ENCODE data around the gene BUB1B.

BUB1B gene

DNA sequence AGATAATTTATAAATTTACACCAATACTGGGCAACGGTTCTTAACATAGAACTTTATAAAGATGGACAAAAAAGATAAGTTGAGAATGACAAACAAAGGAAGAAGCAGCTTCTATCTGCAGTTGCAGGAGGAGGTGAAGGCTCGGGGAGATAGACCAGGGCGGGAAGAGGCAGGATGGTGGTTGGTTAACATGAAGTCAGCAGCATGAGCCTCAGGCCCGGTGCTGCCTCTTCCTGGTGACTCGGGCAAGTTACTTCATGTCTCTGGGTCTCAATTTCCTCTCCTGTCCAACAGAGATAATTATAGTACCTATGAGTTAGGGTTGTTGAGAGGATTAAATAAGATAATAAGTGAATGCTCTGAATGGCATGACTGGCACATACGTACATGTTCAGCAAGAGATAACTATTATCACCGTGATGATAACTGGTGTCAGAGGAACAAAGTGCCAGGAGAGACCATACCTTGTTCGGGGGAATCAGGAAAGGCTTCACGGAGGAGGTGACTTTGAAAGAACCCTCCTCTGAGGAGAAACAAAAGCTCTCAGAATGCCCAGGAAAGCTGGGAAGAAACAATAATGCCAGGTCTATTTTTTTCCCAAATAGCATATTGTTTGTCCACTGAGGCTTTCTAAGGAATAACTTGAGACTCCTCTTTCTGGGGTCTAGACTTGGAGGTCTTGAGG, 82.4 kb downstream of the BUB1B start:
- TF ChIP-seq, protein P1, sequence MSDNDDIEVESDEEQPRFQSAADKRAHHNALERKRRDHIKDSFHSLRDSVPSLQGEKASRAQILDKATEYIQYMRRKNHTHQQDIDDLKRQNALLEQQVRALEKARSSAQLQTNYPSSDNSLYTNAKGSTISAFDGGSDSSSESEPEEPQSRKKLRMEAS (IDR thresholded peaks at IDR 0.05) = no peak
- TF ChIP-seq EGR1 (IDR thresholded peaks at IDR 0.05) (no peak), TCF12 (IDR thresholded peaks at IDR 0.05; ENCODE audit: low read depth) (no peak), CEBPB (IDR thresholded peaks at IDR 0.05) (no peak), TEAD4 (IDR thresholded peaks at IDR 0.05) (no peak), TAF1 (IDR thresholded peaks at IDR 0.05; ENCODE audit: low read depth) (no peak)
- TF ChIP-seq, protein P2, sequence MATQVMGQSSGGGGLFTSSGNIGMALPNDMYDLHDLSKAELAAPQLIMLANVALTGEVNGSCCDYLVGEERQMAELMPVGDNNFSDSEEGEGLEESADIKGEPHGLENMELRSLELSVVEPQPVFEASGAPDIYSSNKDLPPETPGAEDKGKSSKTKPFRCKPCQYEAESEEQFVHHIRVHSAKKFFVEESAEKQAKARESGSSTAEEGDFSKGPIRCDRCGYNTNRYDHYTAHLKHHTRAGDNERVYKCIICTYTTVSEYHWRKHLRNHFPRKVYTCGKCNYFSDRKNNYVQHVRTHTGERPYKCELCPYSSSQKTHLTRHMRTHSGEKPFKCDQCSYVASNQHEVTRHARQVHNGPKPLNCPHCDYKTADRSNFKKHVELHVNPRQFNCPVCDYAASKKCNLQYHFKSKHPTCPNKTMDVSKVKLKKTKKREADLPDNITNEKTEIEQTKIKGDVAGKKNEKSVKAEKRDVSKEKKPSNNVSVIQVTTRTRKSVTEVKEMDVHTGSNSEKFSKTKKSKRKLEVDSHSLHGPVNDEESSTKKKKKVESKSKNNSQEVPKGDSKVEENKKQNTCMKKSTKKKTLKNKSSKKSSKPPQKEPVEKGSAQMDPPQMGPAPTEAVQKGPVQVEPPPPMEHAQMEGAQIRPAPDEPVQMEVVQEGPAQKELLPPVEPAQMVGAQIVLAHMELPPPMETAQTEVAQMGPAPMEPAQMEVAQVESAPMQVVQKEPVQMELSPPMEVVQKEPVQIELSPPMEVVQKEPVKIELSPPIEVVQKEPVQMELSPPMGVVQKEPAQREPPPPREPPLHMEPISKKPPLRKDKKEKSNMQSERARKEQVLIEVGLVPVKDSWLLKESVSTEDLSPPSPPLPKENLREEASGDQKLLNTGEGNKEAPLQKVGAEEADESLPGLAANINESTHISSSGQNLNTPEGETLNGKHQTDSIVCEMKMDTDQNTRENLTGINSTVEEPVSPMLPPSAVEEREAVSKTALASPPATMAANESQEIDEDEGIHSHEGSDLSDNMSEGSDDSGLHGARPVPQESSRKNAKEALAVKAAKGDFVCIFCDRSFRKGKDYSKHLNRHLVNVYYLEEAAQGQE (IDR thresholded peaks at IDR 0.05; ENCODE audit: low read depth) = no peak
- TF ChIP-seq, protein P3, sequence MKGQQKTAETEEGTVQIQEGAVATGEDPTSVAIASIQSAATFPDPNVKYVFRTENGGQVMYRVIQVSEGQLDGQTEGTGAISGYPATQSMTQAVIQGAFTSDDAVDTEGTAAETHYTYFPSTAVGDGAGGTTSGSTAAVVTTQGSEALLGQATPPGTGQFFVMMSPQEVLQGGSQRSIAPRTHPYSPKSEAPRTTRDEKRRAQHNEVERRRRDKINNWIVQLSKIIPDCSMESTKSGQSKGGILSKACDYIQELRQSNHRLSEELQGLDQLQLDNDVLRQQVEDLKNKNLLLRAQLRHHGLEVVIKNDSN (IDR thresholded peaks at IDR 0.05) = no peak

DNA sequence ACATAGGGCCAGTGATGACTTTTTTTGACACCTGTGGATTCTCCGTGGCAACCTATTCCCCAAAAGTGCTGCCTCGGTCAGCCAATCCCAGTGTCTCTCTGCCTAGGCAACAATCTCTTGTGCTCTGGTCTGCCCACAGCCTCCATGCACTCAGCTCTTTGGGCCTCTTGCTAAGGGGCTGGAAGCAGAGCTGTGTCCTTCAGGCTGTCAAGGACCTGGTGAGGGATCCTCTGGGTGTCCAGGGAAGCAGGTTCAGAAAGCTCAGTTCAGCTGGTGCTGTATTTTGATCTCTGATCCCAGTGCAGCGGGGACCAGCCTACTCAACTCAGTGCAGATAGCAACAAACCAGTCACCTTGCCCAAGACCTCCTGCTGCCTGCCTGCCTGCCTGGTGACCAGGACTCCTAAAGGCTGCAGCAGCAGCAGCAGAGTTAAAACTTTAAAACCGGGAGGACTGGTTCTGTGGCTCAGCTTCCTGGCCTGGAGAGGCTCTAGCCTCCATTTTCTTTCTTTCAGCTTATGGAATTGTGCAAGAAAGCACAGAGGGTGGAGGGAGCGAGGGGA, 84.2 kb downstream of the BUB1B start:
- TF ChIP-seq FOXM1 (IDR thresholded peaks at IDR 0.05; ENCODE audit: borderline replicate concordance, low read depth) (peak; percentile 37; the same call in 1 of the 2 replicates), ZBTB7A (IDR thresholded peaks at IDR 0.05; ENCODE audit: low read depth) (no peak), CEBPB (IDR thresholded peaks at IDR 0.05) (peak; percentile 96), YY1 (IDR thresholded peaks at IDR 0.05; ENCODE audit: low read depth) (peak; percentile 86), TCF12 (IDR thresholded peaks at IDR 0.05; ENCODE audit: low read depth) (peak; percentile 68), RAD21 (IDR thresholded peaks at IDR 0.05; ENCODE audit: low read depth) (no peak), TEAD4 (IDR thresholded peaks at IDR 0.05) (peak; percentile 33; the same call in 1 of the 2 replicates), EGR1 (IDR thresholded peaks at IDR 0.05) (no peak), TAF1 (IDR thresholded peaks at IDR 0.05; ENCODE audit: low read depth) (peak; percentile 44; the same call in 1 of the 2 replicates), NFIC (IDR thresholded peaks at IDR 0.05) (peak; percentile 40; the same call in 1 of the 2 replicates), EP300 (IDR thresholded peaks at IDR 0.05; ENCODE audit: borderline replicate concordance) (peak; percentile 51; the same call in 1 of the 2 replicates)
- TF ChIP-seq, protein P3 (IDR thresholded peaks at IDR 0.05) = no peak
- TF ChIP-seq, protein P1 (IDR thresholded peaks at IDR 0.05) = peak; percentile 59; the same call in 1 of the 2 replicates
- TF ChIP-seq, protein P2 (IDR thresholded peaks at IDR 0.05; ENCODE audit: low read depth) = no peak

DNA sequence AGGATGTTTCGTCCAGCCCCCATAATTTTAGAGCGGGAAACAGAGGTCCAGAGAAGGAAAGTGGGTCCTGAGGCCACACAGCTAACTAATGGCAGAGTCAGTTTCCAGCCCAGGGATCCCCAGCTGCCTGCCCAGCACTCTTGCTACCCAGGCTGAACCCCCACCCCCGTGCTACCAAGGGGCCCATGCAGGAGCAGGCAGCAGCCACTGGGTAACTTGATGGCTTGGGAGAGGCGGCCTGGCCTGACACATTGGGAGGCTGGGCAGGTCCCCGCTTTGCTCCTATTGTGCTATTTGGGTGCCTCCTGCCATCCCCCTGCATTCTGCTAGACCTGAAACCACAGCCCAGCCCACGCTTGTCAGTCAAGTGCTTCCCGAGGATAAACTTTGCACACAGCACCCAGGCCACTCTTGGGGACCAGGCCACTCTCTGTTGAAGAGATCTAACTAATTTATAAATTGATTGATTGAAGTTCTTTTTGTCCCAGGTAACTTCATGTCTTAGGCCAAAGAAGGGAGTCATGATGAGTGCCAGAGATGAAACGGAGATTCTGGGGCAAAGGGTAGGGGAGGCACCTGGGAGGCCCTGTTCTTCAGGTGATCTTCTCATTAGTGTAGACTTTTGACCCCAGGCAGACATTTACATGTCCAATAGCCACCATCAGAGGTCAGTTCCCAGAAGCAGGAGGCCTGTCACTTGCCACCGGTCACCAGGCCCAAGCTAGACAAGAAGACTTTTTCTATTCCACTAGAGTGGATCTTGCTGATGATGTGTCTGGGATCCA, 85.0 kb downstream of the BUB1B start:
- no peak for TF ChIP-seq EGR1 (IDR thresholded peaks at IDR 0.05)
- no peak for TF ChIP-seq TCF12 (IDR thresholded peaks at IDR 0.05; ENCODE audit: low read depth)
- no peak for TF ChIP-seq NFIC (IDR thresholded peaks at IDR 0.05)
- no peak for TF ChIP-seq FOXM1 (IDR thresholded peaks at IDR 0.05; ENCODE audit: borderline replicate concordance, low read depth)
- no peak for TF ChIP-seq TEAD4 (IDR thresholded peaks at IDR 0.05)
- no peak for TF ChIP-seq YY1 (IDR thresholded peaks at IDR 0.05; ENCODE audit: low read depth)
- TF ChIP-seq, protein P2 (IDR thresholded peaks at IDR 0.05; ENCODE audit: low read depth) = no peak
- TF ChIP-seq EP300 (IDR thresholded peaks at IDR 0.05; ENCODE audit: borderline replicate concordance) = no peak
- TF ChIP-seq, protein P3 (IDR thresholded peaks at IDR 0.05) = no peak
